IMR-90 (cell line): ENCODE data around the gene IMPDH1. TPM values are rescaled to one million over a fixed set of nuclear protein-coding genes. Genes with fewer than 3 reads are reported as not detected.

Source experiments
- ATAC-seq: fragments of 200-7000 bp; cut with Tn5 transposase; 2 replicates; pipeline ENCODE4 v1.9.1; 2020; ENCODE audit warnings: low read depth, mild to moderate bottlenecking, moderate library complexity
- BruUV-seq: library from RNA; stranded (reverse); fragments of 400-500 nt; replicated peaks from 2 replicates; lab custom pipeline; 2021; lab: Mats Ljungman, UMichigan
- CTCF ChIA-PET: fragments of 300-600 bp; formaldehyde crosslinking; extraction: SDS; loops from one replicate; lab custom pipeline; 2021; ENCODE audit warnings: antibody characterized with exemption; lab: Yijun Ruan, JAX
- POLR2A ChIA-PET: fragments of 300-600 bp; sonication (Branson Sonifier 250); formaldehyde crosslinking; loops from one replicate; lab custom pipeline; 2022; ENCODE audit warnings: antibody characterized with exemption; ENCODE audit not compliant: unreplicated experiment; lab: Charles Lee
- DNase-seq: peaks from one replicate; pipeline ENCODE4 v3.0.0; 2013
- H2AFZ ChIP-seq: replicated peaks from 2 replicates; pipeline ENCODE3; 2013; ENCODE audit warnings: low read length, mild to moderate bottlenecking; ENCODE audit not compliant: poor library complexity
- H2AK5ac ChIP-seq: 2 replicates; pipeline ENCODE4 v1.6.1; 2013; ENCODE audit warnings: low read depth, low read length, inconsistent platforms
- H2AK9ac ChIP-seq: replicated peaks from 2 replicates; pipeline ENCODE3; 2013; ENCODE audit warnings: mild to moderate bottlenecking, low read depth, low read length, moderate library complexity; ENCODE audit not compliant: poor library complexity
- H2BK120ac ChIP-seq: 2 replicates; pipeline ENCODE4 v1.6.1; 2013; ENCODE audit warnings: low read depth, low read length, inconsistent platforms
- H2BK15ac ChIP-seq: 3 replicates; pipeline ENCODE4 v1.6.1; 2013; ENCODE audit warnings: low read depth, low read length, inconsistent platforms
- H2BK20ac ChIP-seq: 2 replicates; pipeline ENCODE4 v1.6.1; 2013; ENCODE audit warnings: low read depth, mild to moderate bottlenecking, inconsistent platforms, low read length, moderate library complexity
- H2BK5ac ChIP-seq: 2 replicates; pipeline ENCODE4 v1.6.1; 2013; ENCODE audit warnings: mild to moderate bottlenecking, low read depth, low read length, inconsistent platforms; ENCODE audit not compliant: poor library complexity, severe bottlenecking
- H3K14ac ChIP-seq: replicated peaks from 2 replicates; pipeline ENCODE4 v1.6.1; 2013; ENCODE audit warnings: low read depth, low read length, inconsistent platforms
- H3K18ac ChIP-seq: 2 replicates; pipeline ENCODE4 v1.6.1; 2013; ENCODE audit warnings: low read depth, low read length, control low read depth
- H3K23ac ChIP-seq: 2 replicates; pipeline ENCODE4 v1.6.1; 2013; ENCODE audit warnings: low read depth, low read length, inconsistent platforms
- H3K27ac ChIP-seq: 2 replicates; pipeline ENCODE4 v1.5.1; 2013; ENCODE audit warnings: mild to moderate bottlenecking, control low read depth, low read length; ENCODE audit not compliant: insufficient read depth
- H3K27me3 ChIP-seq: 2 replicates; pipeline ENCODE4 v1.6.1; 2013; ENCODE audit warnings: low read length; ENCODE audit not compliant: control insufficient read depth, insufficient read depth
- H3K36me3 ChIP-seq: 2 replicates; pipeline ENCODE4 v1.6.1; 2013; ENCODE audit warnings: low read length, mixed read lengths; ENCODE audit not compliant: control insufficient read depth, insufficient read depth
- H3K4ac ChIP-seq: 2 replicates; pipeline ENCODE4 v1.6.1; 2013; ENCODE audit warnings: low read depth, low read length, inconsistent platforms
- H3K4me1 ChIP-seq: 2 replicates; pipeline ENCODE4 v1.6.1; 2013; ENCODE audit warnings: low read length, mixed read lengths; ENCODE audit not compliant: control insufficient read depth, insufficient read depth
- H3K4me2 ChIP-seq: 2 replicates; pipeline ENCODE4 v1.6.1; 2013; ENCODE audit warnings: low read depth, mild to moderate bottlenecking, control low read depth, low read length, moderate library complexity
- H3K4me3 ChIP-seq: 2 replicates; pipeline ENCODE4 v1.5.1; 2013; ENCODE audit warnings: low read depth, mild to moderate bottlenecking, control low read depth, low read length, moderate library complexity; ENCODE audit not compliant: insufficient read depth
- H3K56ac ChIP-seq: 2 replicates; pipeline ENCODE4 v1.6.1; 2013; ENCODE audit warnings: low read length, inconsistent platforms; ENCODE audit not compliant: insufficient read depth; ENCODE audit errors: extremely low read depth
- H3K79me1 ChIP-seq, 2 experiments: 2 replicates each; pipeline ENCODE4 v1.6.1; 2013; ENCODE audit warnings: low read length in 2 of 2, inconsistent platforms in 1 of 2, low read depth in 1 of 2
- H3K9ac ChIP-seq: 2 replicates; pipeline ENCODE4 v1.6.1; 2013; ENCODE audit warnings: low read depth, low read length, control low read depth
- H3K9me1 ChIP-seq: 2 replicates; pipeline ENCODE4 v1.6.1; 2013; ENCODE audit warnings: low read length, inconsistent platforms; ENCODE audit not compliant: insufficient read depth
- H3K9me3 ChIP-seq: 2 replicates; pipeline ENCODE4 v1.6.1; 2013; ENCODE audit warnings: low read length; ENCODE audit not compliant: control insufficient read depth, insufficient read depth
- H4K20me1 ChIP-seq: 2 replicates; pipeline ENCODE4 v1.6.1; 2013; ENCODE audit warnings: low read length, inconsistent platforms; ENCODE audit not compliant: insufficient read depth
- H4K5ac ChIP-seq: 2 replicates; pipeline ENCODE4 v1.6.1; 2013; ENCODE audit warnings: mild to moderate bottlenecking, low read depth, low read length, control low read depth
- H4K8ac ChIP-seq, 2 experiments: 2 replicates each; pipeline ENCODE4 v1.6.1; 2013; ENCODE audit warnings: low read depth in 2 of 2, low read length in 2 of 2, control low read depth in 1 of 2, inconsistent platforms in 1 of 2
- H4K91ac ChIP-seq: 2 replicates; pipeline ENCODE4 v1.6.1; 2013; ENCODE audit warnings: low read depth, low read length, inconsistent platforms; ENCODE audit not compliant: insufficient read depth
- BHLHE40 ChIP-seq: fragments of 150-350 bp; IDR thresholded peaks from 2 replicates; pipeline ENCODE4 v1.6.1; 2016; ENCODE audit warnings: mild to moderate bottlenecking, low read depth, low read length
- CTCF ChIP-seq: conservative IDR thresholded peaks from 2 replicates; pipeline ENCODE4 v1.5.1; 2012; ENCODE audit warnings: mild to moderate bottlenecking, low read depth, low read length, improper control_type of control experiment
- FOS ChIP-seq: fragments of 150-350 bp; IDR thresholded peaks from 2 replicates; pipeline ENCODE4 v1.6.1; 2016; ENCODE audit warnings: low read depth, low read length
- MAFK ChIP-seq: IDR thresholded peaks from 2 replicates; pipeline ENCODE4 v1.6.1; 2012; ENCODE audit warnings: low read depth, low read length, improper control_type of control experiment
- MAZ ChIP-seq: IDR thresholded peaks from 2 replicates; pipeline ENCODE4 v1.6.1; 2012; ENCODE audit warnings: low read depth, mild to moderate bottlenecking, low read length, improper control_type of control experiment, moderate library complexity, borderline replicate concordance
- MXI1 ChIP-seq: IDR thresholded peaks from 2 replicates; pipeline ENCODE4 v1.6.1; 2012; ENCODE audit warnings: low read depth, mild to moderate bottlenecking, low read length, moderate library complexity, borderline replicate concordance
- NFE2L2 ChIP-seq: fragments of 150-350 bp; IDR thresholded peaks from 2 replicates; pipeline ENCODE4 v1.6.1; 2016; ENCODE audit warnings: low read depth, mild to moderate bottlenecking, low read length
- POLR2A ChIP-seq: IDR thresholded peaks from 2 replicates; pipeline ENCODE4 v1.6.1; 2012; ENCODE audit warnings: mild to moderate bottlenecking, low read depth, low read length
- RAD21 ChIP-seq: IDR thresholded peaks from 2 replicates; pipeline ENCODE4 v1.6.1; 2012; ENCODE audit warnings: low read length, improper control_type of control experiment
- RCOR1 ChIP-seq: IDR thresholded peaks from 2 replicates; pipeline ENCODE4 v1.6.1; 2012; ENCODE audit warnings: mild to moderate bottlenecking, low read length, improper control_type of control experiment; ENCODE audit not compliant: insufficient replicate concordance
- RFX5 ChIP-seq: IDR thresholded peaks from 2 replicates; pipeline ENCODE4 v1.8.0; 2012; ENCODE audit warnings: low read depth, mild to moderate bottlenecking, low read length, moderate library complexity
- SMC3 ChIP-seq: fragments of 150-350 bp; IDR thresholded peaks from 2 replicates; pipeline ENCODE4 v1.6.1; 2016; ENCODE audit warnings: low read depth, mild to moderate bottlenecking, antibody characterized with exemption, low read length, moderate library complexity
- USF2 ChIP-seq: fragments of 150-350 bp; IDR thresholded peaks from 2 replicates; pipeline ENCODE4 v1.6.1; 2017; ENCODE audit warnings: mild to moderate bottlenecking, antibody characterized with exemption, low read length, low read depth
- WGBS, 2 experiments: methylation state at CpG; one replicate each; pipeline versions ENCODE4 v1.1.5 to v1.1.7; 2013; ENCODE audit warnings: missing lambda C conversion rate in 2 of 2; ENCODE audit not compliant: insufficient read length in 1 of 2; ENCODE audit errors: extremely low coverage in 2 of 2; 5-methylcytosine and 5-hydroxymethylcytosine counted together
- dilution Hi-C: fragments of 300-500 bp; cut with HindIII; formaldehyde crosslinking; loops from one replicate; pipeline ENCODE4 v1.14.3; 2018; ENCODE audit warnings: low sequenced_read_pairs; ENCODE audit not compliant: unreplicated experiment
- in situ Hi-C: fragments of 300-500 bp; cut with MboI; formaldehyde crosslinking; loops from 3 replicates; pipeline ENCODE4 v1.14.3; 2019; ENCODE audit warnings: low sequenced_read_pairs, inconsistent platforms, mixed read lengths
- intact Hi-C: fragments of 100-400 bp; cut with micrococcal nuclease; formaldehyde crosslinking; loops from 2 replicates; pipeline ENCODE4 v1.10.0; 2022
- polyA plus RNA-seq, 3 experiments: library from polyadenylated mRNA; depleted of rRNA; stranded (reverse); fragments of >200 nt; gene quantifications; 2 replicates each; pipeline ENCODE4 v1.2.3, GENCODE V29; 2012; ENCODE audit warnings: low replicate concordance in 1 of 3
- total RNA-seq: library from RNA; depleted of rRNA; stranded (reverse); fragments of >200 nt; gene quantifications from 2 replicates; pipeline ENCODE4 v1.2.3, GENCODE V29; 2012

Gene IMPDH1
- total and polyA plus RNA-seq, 2 of the 4 experiments (the other 2 are of a cell fraction), result 49.5 to 69.3 TPM

GRCh38 chr7:128387216-128388144 lies 22.3 kb downstream of the IMPDH1 start:
- H3K4me3 ChIP-seq, result no peak overlapping the region
- no peak overlapping the region for H4K91ac ChIP-seq
- H3K9me1 ChIP-seq, result no peaks in the 10 kb centered on the region
- no peak overlapping the region for H3K14ac ChIP-seq
- CTCF ChIA-PET, result interaction anchor here (0.6 to 3.8 kb wide), 10 partner anchors 10 to 74 kb away, joined by 3 to 66 read pairs (median 3); partner anchors contain the start of genes IMPDH1 and RBM28
- peaks cover 9% of the 10 kb centered on the region; the same call in 1 of the 2 replicates for H4K20me1 ChIP-seq
- no peak overlapping the region for H2BK20ac ChIP-seq
- DNase-seq, result peak; percentile 57
- H3K23ac ChIP-seq, result no peak overlapping the region
- H2BK5ac ChIP-seq, result no peak overlapping the region
- intact Hi-C loops, result loop anchor here (1.0 kb wide), 1 partner anchor 40 kb away; no protein-coding TSS in a partner anchor
- no peak overlapping the region for H2BK120ac ChIP-seq
- no peak overlapping the region for H4K5ac ChIP-seq
- POLR2A ChIA-PET, result interaction anchor here (1.0 kb wide), 1 partner anchor 40 kb away, joined by 4 read pairs; no protein-coding TSS in a partner anchor
- no peak overlapping the region for H2AK5ac ChIP-seq
- H4K8ac ChIP-seq, result no peak overlapping the region
- dilution Hi-C loops, result no loop called here
- no peak overlapping the region for H3K18ac ChIP-seq
- no peaks in the 10 kb centered on the region for H3K4me1 ChIP-seq
- H3K27me3 ChIP-seq, result peaks cover 34% of the 10 kb centered on the region
- no peak overlapping the region for H3K56ac ChIP-seq
- no peak overlapping the region; the same call in 1 of the 2 replicates for H3K4me2 ChIP-seq
- H3K9ac ChIP-seq, result no peak overlapping the region
- peak overlapping the region; percentile 79 for H2AK9ac ChIP-seq
- peak; percentile 95 for ATAC-seq
- H3K9me3 ChIP-seq, result no peaks in the 10 kb centered on the region
- H2BK15ac ChIP-seq, result no peak overlapping the region
- no peak overlapping the region for H3K4ac ChIP-seq
- peaks cover 7% of the 10 kb centered on the region; the same call in 1 of the 2 replicates for H3K36me3 ChIP-seq
- WGBS, 2 experiments, result 60% methylated on average over 4 of the region's 24 CpGs; no CpG with 5 or more reads in 1 of the 2 experiments
- H2AFZ ChIP-seq, result peak overlapping the region; percentile 67
- no peak overlapping the region for H3K27ac ChIP-seq
- in situ Hi-C loops, result no loop called here
- H3K79me1 ChIP-seq, result no peaks in the 10 kb centered on the region
- BruUV-seq, result no TSS peak
- TF ChIP-seq POLR2A, result no peak
- TF ChIP-seq BHLHE40, result no peak
- no peak for TF ChIP-seq MAFK
- peak; percentile 55; the same call in 1 of the 2 replicates for TF ChIP-seq RFX5
- TF ChIP-seq SMC3, result peak; percentile 93
- TF ChIP-seq MAZ, result peak; percentile 37; the same call in 1 of the 2 replicates
- TF ChIP-seq MXI1, result no peak
- no peak for TF ChIP-seq RCOR1
- TF ChIP-seq CTCF, result peak; percentile 91
- TF ChIP-seq NFE2L2, result no peak
- peak; percentile 83 for TF ChIP-seq RAD21
- no peak for TF ChIP-seq USF2
- no peak for TF ChIP-seq FOS
